ENCODE data around the gene RASSF7.

DNA sequence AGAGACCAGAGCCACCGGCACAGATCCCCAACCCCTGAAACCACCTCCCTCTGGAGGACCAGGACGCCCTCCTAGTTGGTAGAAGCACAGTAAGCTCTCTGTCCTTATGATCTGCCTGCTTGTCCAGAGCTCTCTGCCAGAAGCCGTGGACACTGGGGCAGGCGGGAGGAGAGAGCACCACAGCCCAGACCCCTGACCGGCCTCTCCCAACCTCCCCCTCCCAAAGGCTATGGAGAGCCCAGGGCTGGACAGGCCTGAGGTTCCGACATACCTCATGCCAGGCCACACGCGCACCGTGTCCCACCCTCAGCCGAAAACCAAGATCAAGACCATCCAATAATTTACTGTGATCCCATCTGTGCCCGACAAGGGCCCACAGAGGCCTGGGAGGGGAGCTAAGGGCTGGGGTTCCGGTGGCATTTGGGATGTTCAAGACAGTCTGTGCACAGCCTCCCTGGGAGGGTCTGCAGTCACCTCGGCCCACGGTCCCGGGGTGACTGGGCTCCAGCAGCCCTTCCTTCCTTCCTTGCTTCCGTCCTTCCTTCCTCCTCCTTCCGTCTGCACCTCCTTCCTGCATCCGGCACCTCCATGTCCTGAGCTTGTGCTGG, 28.7 kb upstream of the RASSF7 start:
- TF ChIP-seq CTBP1 (IDR thresholded peaks at IDR 0.05; ENCODE audit: borderline replicate concordance) (no peak), SP1 (IDR thresholded peaks at IDR 0.05) (no peak), HDGF (IDR thresholded peaks at IDR 0.05; ENCODE audit: borderline replicate concordance) (no peak), FOXM1 (IDR thresholded peaks at IDR 0.05; ENCODE audit: borderline replicate concordance) (no peak), ZNF384 (IDR thresholded peaks at IDR 0.05) (no peak), TARDBP (IDR thresholded peaks at IDR 0.05) (no peak), FOXA1 (IDR thresholded peaks at IDR 0.05) (no peak)

All from HEK293T (cell line).